Endothelial cell of umbilical vein (primary cell): ENCODE data around the gene DNAH10. TPM values are rescaled to one million over a fixed set of nuclear protein-coding genes. Genes with fewer than 3 reads are reported as not detected.

Source experiments
- BruUV-seq: library from RNA; stranded (reverse); fragments of 400-500 nt; replicated peaks from 2 replicates; lab custom pipeline; 2021; lab: Mats Ljungman, UMichigan
- CTCF ChIA-PET: fragments of 300-600, 350-600 bp; sonication (Branson Sonifier 250); formaldehyde crosslinking; loops from one replicate; lab custom pipeline; 2021; ENCODE audit warnings: antibody characterized with exemption, inconsistent platforms; lab: Charles Lee
- POLR2A ChIA-PET: fragments of 300-600, 350-600 bp; sonication (Branson Sonifier 250); formaldehyde crosslinking; loops from one replicate; lab custom pipeline; 2021; ENCODE audit warnings: antibody characterized with exemption, inconsistent platforms; lab: Charles Lee
- DNase-seq: peaks from one replicate; pipeline ENCODE4 v3.0.0-alpha.2; 2011; ENCODE audit warnings: low read depth, low spot score
- FAIRE-seq: peaks from 2 replicates; lab custom pipeline; 2011; peaks lifted over from hg19 to GRCh38; lab: Jason Lieb, UNC
- H2AFZ ChIP-seq: 2 replicates; pipeline ENCODE4 v1.6.0; 2012; ENCODE audit warnings: low read depth, low read length, control low read depth, inconsistent platforms
- H3K27ac ChIP-seq: 2 replicates; pipeline ENCODE4 v1.5.1; 2011; ENCODE audit warnings: low read depth, mild to moderate bottlenecking, control low read depth, low read length, moderate library complexity; ENCODE audit not compliant: insufficient read depth
- H3K27me3 ChIP-seq, 2 experiments: 2 replicates each; pipeline versions ENCODE4 v1.6.0 to v1.6.1; 2011; ENCODE audit warnings: low read length in 2 of 2, mixed read lengths in 1 of 2; ENCODE audit not compliant: control insufficient read depth in 2 of 2, insufficient read depth in 2 of 2
- H3K36me3 ChIP-seq, 2 experiments: 2 replicates in 1 of 2; 3 replicates in 1 of 2; pipeline ENCODE4 v1.5.1; 2011; ENCODE audit warnings: low read length in 2 of 2, mild to moderate bottlenecking in 1 of 2, moderate library complexity in 1 of 2; ENCODE audit not compliant: control insufficient read depth in 2 of 2, insufficient read depth in 2 of 2; ENCODE audit errors: extremely low read depth in 1 of 2
- H3K4me1 ChIP-seq: 3 replicates; pipeline ENCODE4 v1.5.1; 2011; ENCODE audit warnings: mild to moderate bottlenecking, low read length; ENCODE audit not compliant: control insufficient read depth, insufficient read depth; ENCODE audit errors: extremely low read depth
- H3K4me2 ChIP-seq: 2 replicates; pipeline ENCODE4 v1.6.1; 2011; ENCODE audit warnings: low read length, control low read depth, mixed read lengths; ENCODE audit not compliant: insufficient read depth
- H3K4me3 ChIP-seq, 3 experiments: fragments of 200-600 bp in 1 of 3; sonication (generic), shearing (Covaris generic) in 1 of 3; replicated peaks in 1 of 3; 2 replicates each; pipeline ENCODE4 v1.5.1; 2011 to 2016; ENCODE audit warnings: control low read depth in 3 of 3, low read length in 3 of 3, mild to moderate bottlenecking in 2 of 3, inconsistent platforms in 1 of 3, low read depth in 1 of 3, moderate library complexity in 1 of 3; ENCODE audit not compliant: insufficient read depth in 1 of 3
- H3K79me2 ChIP-seq: 2 replicates; pipeline ENCODE4 v1.6.0; 2012; ENCODE audit warnings: low read length, inconsistent platforms; ENCODE audit not compliant: control insufficient read depth, insufficient read depth
- H3K9ac ChIP-seq: replicated peaks from 2 replicates; pipeline ENCODE3; 2011; ENCODE audit warnings: low read length, control low read depth; ENCODE audit not compliant: insufficient read depth; ENCODE audit errors: extremely low read depth
- H3K9me1 ChIP-seq: replicated peaks from 3 replicates; pipeline ENCODE4 v1.6.0; 2011; ENCODE audit warnings: mild to moderate bottlenecking, low read length; ENCODE audit not compliant: control insufficient read depth, insufficient read depth; ENCODE audit errors: extremely low read depth
- H3K9me3 ChIP-seq: replicated peaks from 2 replicates; pipeline ENCODE4 v1.5.1; 2012; ENCODE audit warnings: low read length, inconsistent platforms; ENCODE audit not compliant: control insufficient read depth, insufficient read depth
- H4K20me1 ChIP-seq: replicated peaks from 2 replicates; pipeline ENCODE3; 2011; ENCODE audit warnings: mild to moderate bottlenecking, low read length; ENCODE audit not compliant: control insufficient read depth, insufficient read depth; ENCODE audit errors: extremely low read depth
- EZH2 ChIP-seq: IDR thresholded peaks from 2 replicates; pipeline ENCODE4 v1.6.1; 2012; ENCODE audit warnings: borderline replicate concordance, low read depth, mild to moderate bottlenecking, moderate library complexity, low read length, inconsistent platforms; ENCODE audit not compliant: severe bottlenecking
- FOS ChIP-seq: IDR thresholded peaks from 2 replicates; pipeline ENCODE4 v1.6.1; 2011; ENCODE audit warnings: mild to moderate bottlenecking, low read length, moderate library complexity, borderline replicate concordance; ENCODE audit not compliant: insufficient read depth
- GATA2 ChIP-seq: IDR thresholded peaks from 2 replicates; pipeline ENCODE4 v1.7.0; 2011; ENCODE audit warnings: low read depth, mild to moderate bottlenecking, moderate library complexity, mixed read lengths, low read length; ENCODE audit not compliant: insufficient read length, insufficient read depth
- JUN ChIP-seq: IDR thresholded peaks from 2 replicates; pipeline ENCODE4 v1.6.1; 2011; ENCODE audit warnings: borderline replicate concordance, low read depth; ENCODE audit not compliant: insufficient read length, insufficient read depth
- MYC ChIP-seq: IDR thresholded peaks from one replicate; pipeline ENCODE4 v1.6.1; 2011; ENCODE audit warnings: mild to moderate bottlenecking, low read depth, low read length
- POLR2A ChIP-seq: IDR thresholded peaks from 2 replicates; pipeline ENCODE4 v1.6.1; 2012; ENCODE audit warnings: low read depth, mild to moderate bottlenecking, control low read depth, low read length
- POLR2AphosphoS5 ChIP-seq: IDR thresholded peaks from 2 replicates; pipeline ENCODE4 v1.6.1; 2012; ENCODE audit warnings: low read depth, mild to moderate bottlenecking, control low read depth, low read length, moderate library complexity; ENCODE audit not compliant: insufficient read depth
- dilution Hi-C: fragments of 300-500 bp; cut with MboI; formaldehyde crosslinking; loops from one replicate; pipeline ENCODE4 v1.15.0; 2019; ENCODE audit warnings: low sequenced_read_pairs; ENCODE audit not compliant: extremely low pct_ligation_motif_present
- intact Hi-C: fragments of 100-400 bp; cut with micrococcal nuclease; formaldehyde crosslinking; loops from one replicate; pipeline ENCODE4 v1.10.0; 2022
- polyA plus RNA-seq, 4 experiments: library from polyadenylated mRNA; depleted of rRNA in 3 of 4; stranded (reverse) in 3 of 4; unstranded in 1 of 4; fragments of >200 nt; gene quantifications; 2 replicates each; pipeline versions ENCODE4 v1.2.1 to v1.2.3, GENCODE V29; 2011 to 2012; ENCODE audit warnings: missing spikeins in 1 of 4
- total RNA-seq: library from RNA; stranded (reverse); gene quantifications from 2 replicates; pipeline ENCODE4 v1.2.3, GENCODE V29; 2021
- TF ChIP-seq, protein P1 (sequence below), 2 donors: IDR thresholded peaks; 1 replicate in 1 of 2; 2 replicates in 1 of 2; pipeline ENCODE4 v1.5.1; 2011; ENCODE audit warnings: low read length in 2 of 2, mild to moderate bottlenecking in 2 of 2, moderate library complexity in 2 of 2, control low read depth in 1 of 2, inconsistent platforms in 1 of 2, low read depth in 1 of 2; ENCODE audit not compliant: insufficient read depth in 1 of 2; ENCODE audit errors: extremely low read depth in 1 of 2
- TF ChIP-seq, protein P2 (sequence below): IDR thresholded peaks from 2 replicates; pipeline ENCODE4 v1.6.1; 2011; ENCODE audit not compliant: insufficient read depth, insufficient read length

Gene DNAH10
- total and polyA plus RNA-seq, 2 donors (not counting 3 experiments of a cell fraction or from before 2014, with no cell fraction given), result 0.04 to 0.31 TPM

DNA sequence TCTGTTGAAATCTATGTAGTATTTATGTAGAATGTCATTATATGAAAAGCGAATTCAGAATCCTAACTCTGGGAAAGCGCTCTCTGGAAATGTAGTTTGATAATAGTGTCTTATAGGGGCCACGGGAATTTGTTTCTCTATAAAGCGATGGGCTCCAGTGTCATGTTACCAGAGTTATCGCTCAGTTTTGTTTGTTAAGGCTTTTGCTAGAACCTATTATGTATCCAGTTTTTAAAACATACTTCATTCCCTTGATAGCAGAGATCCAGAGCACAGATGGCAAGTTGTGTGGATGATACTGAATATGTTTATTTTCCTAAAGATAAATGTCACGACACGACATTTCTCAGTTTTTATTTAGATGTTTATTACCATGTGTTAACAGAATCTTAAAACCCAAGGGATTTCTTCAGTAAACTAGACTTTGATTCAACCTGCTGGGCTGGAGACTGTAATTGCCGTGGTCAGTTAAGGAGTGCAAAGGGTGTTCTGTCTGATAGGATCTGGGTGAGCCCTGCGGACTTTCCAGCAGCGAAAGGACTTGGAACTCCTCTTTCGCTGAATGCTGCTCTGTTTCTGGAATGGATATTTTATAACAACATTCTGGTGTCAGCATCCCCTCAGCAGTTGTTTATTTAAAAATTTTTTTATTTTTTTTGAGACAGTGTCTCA lies 1.7 kb upstream of the DNAH10 start:
- H3K36me3 ChIP-seq, result no peaks in the 10 kb centered on the region
- dilution Hi-C loops, result no loop called here
- no peak for TF ChIP-seq FOS
- TF ChIP-seq GATA2, result no peak
- intact Hi-C loops, result no loop called here
- H3K9me1 ChIP-seq, result no peaks in the 10 kb centered on the region
- H3K27ac ChIP-seq, result no peak overlapping the region
- H2AFZ ChIP-seq, result no peak overlapping the region
- no peak overlapping the region for H3K4me3 ChIP-seq
- FAIRE-seq (no peak), DNase-seq (no peak)
- ChIA-PET POLR2A (no interaction called here), CTCF (no interaction called here)
- no peaks in the 10 kb centered on the region for H3K9me3 ChIP-seq
- H3K9ac ChIP-seq, result no peak overlapping the region
- no peak overlapping the region for H3K4me2 ChIP-seq
- no TSS peak for BruUV-seq
- no peaks in the 10 kb centered on the region for H3K79me2 ChIP-seq
- peaks cover 9% of the 10 kb centered on the region for H3K4me1 ChIP-seq
- H3K27me3 ChIP-seq, result peaks cover 4 to 18% of the 10 kb centered on the region in 2 experiments
- no peaks in the 10 kb centered on the region for H4K20me1 ChIP-seq

- no peak for DNase-seq
- H3K9ac ChIP-seq, result no peak overlapping the region
- no peaks in the 10 kb centered on the region for H3K36me3 ChIP-seq
- POLR2A ChIA-PET, result no interaction called here
- TF ChIP-seq POLR2AphosphoS5 (no peak), EZH2 (no peak), JUN (no peak), POLR2A (no peak), GATA2 (no peak), MYC (no peak), FOS (no peak)
- TF ChIP-seq, protein P1, sequence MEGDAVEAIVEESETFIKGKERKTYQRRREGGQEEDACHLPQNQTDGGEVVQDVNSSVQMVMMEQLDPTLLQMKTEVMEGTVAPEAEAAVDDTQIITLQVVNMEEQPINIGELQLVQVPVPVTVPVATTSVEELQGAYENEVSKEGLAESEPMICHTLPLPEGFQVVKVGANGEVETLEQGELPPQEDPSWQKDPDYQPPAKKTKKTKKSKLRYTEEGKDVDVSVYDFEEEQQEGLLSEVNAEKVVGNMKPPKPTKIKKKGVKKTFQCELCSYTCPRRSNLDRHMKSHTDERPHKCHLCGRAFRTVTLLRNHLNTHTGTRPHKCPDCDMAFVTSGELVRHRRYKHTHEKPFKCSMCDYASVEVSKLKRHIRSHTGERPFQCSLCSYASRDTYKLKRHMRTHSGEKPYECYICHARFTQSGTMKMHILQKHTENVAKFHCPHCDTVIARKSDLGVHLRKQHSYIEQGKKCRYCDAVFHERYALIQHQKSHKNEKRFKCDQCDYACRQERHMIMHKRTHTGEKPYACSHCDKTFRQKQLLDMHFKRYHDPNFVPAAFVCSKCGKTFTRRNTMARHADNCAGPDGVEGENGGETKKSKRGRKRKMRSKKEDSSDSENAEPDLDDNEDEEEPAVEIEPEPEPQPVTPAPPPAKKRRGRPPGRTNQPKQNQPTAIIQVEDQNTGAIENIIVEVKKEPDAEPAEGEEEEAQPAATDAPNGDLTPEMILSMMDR (IDR thresholded peaks at IDR 0.05; ENCODE audit: extremely low read depth in 1 of 2, insufficient read depth in 1 of 2, low read depth in 1 of 2, low read length in 2 of 2), result no peak
- TF ChIP-seq, protein P2, sequence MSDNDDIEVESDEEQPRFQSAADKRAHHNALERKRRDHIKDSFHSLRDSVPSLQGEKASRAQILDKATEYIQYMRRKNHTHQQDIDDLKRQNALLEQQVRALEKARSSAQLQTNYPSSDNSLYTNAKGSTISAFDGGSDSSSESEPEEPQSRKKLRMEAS, result no peak
- intact Hi-C loops, result no loop called here
- no peaks in the 10 kb centered on the region for H3K79me2 ChIP-seq
- BruUV-seq, result no TSS peak
- peaks cover 4 to 18% of the 10 kb centered on the region in 2 experiments for H3K27me3 ChIP-seq
- no peak overlapping the region for H3K27ac ChIP-seq
- H3K4me1 ChIP-seq, result peaks cover 9% of the 10 kb centered on the region
- H2AFZ ChIP-seq, result no peak overlapping the region
- dilution Hi-C loops, result no loop called here
- H4K20me1 ChIP-seq, result no peaks in the 10 kb centered on the region
- H3K9me3 ChIP-seq, result no peaks in the 10 kb centered on the region
- H3K4me3 ChIP-seq, result no peak overlapping the region
- no peaks in the 10 kb centered on the region for H3K9me1 ChIP-seq
- CTCF ChIA-PET, result interaction anchor here (0.9 kb wide), 1 partner anchor 10 kb away, joined by 3 read pairs; no protein-coding TSS in a partner anchor
- no peak for FAIRE-seq
- H3K4me2 ChIP-seq, result peak overlapping the region; percentile 91
These were observed 583 bp downstream of the DNAH10 start for GRCh38 chr12:123762715-123763052.
